ENCODE data around the gene DNAAF5.
A peak's percentile ranks its signal among the peaks of the same experiment; 100 is the strongest.

DNAAF5 gene

GRCh38 chr7:707296-708000 is 19.1 kb upstream of the DNAAF5 start:
- Histone ChIP-seq H3K27me3 (ENCODE audit: control insufficient read depth, insufficient read depth, low read length) (no peaks in the 10 kb centered on the region), H3K36me3 (ENCODE audit: control insufficient read depth, insufficient read depth, low read length) (no peaks in the 10 kb centered on the region), H3K9me3 (ENCODE audit: control insufficient read depth, insufficient read depth, low read depth, low read length) (peaks cover 7% of the 10 kb centered on the region; the same call in 1 of the 2 replicates), H3K9ac (ENCODE audit: low read length) (no peak overlapping the region), H3K27ac (ENCODE audit: low read depth, low read length) (no peak overlapping the region), H3K4me1 (ENCODE audit: control insufficient read depth, insufficient read depth, low read length) (no peaks in the 10 kb centered on the region), H3K4me3 (ENCODE audit: low read depth, low read length) (no peak overlapping the region)

GRCh38 chr7:710161-710560 is 16.3 kb upstream of the DNAAF5 start:
- Histone ChIP-seq H3K9me3 (ENCODE audit: control insufficient read depth, insufficient read depth, low read depth, low read length) (no peaks in the 10 kb centered on the region), H3K36me3 (ENCODE audit: control insufficient read depth, insufficient read depth, low read length) (no peaks in the 10 kb centered on the region), H3K9ac (ENCODE audit: low read length) (no peak overlapping the region), H3K4me1 (ENCODE audit: control insufficient read depth, insufficient read depth, low read length) (peaks cover 4% of the 10 kb centered on the region; the same call in 1 of the 2 replicates), H3K27me3 (ENCODE audit: control insufficient read depth, insufficient read depth, low read length) (no peaks in the 10 kb centered on the region), H3K4me3 (ENCODE audit: low read depth, low read length) (no peak overlapping the region), H3K27ac (ENCODE audit: low read depth, low read length) (no peak overlapping the region)

GRCh38 chr7:711093-711921 is 15.2 kb upstream of the DNAAF5 start:
- H3K9me3 ChIP-seq (ENCODE audit: control insufficient read depth, insufficient read depth, low read depth, low read length): no peaks in the 10 kb centered on the region
- peaks cover 4% of the 10 kb centered on the region; the same call in 1 of the 2 replicates for H3K4me1 ChIP-seq (ENCODE audit: control insufficient read depth, insufficient read depth, low read length)
- H3K4me3 ChIP-seq (ENCODE audit: low read depth, low read length): peak overlapping the region; percentile 39; the same call in 1 of the 2 replicates
- H3K36me3 ChIP-seq (ENCODE audit: control insufficient read depth, insufficient read depth, low read length): no peaks in the 10 kb centered on the region
- no peak overlapping the region for H3K9ac ChIP-seq (ENCODE audit: low read length)
- no peak overlapping the region for H3K27ac ChIP-seq (ENCODE audit: low read depth, low read length)
- H3K27me3 ChIP-seq (ENCODE audit: control insufficient read depth, insufficient read depth, low read length): no peaks in the 10 kb centered on the region

- Histone ChIP-seq H3K4me1 (ENCODE audit: control insufficient read depth, insufficient read depth, low read length) (peaks cover 4% of the 10 kb centered on the region; the same call in 1 of the 2 replicates), H3K9ac (ENCODE audit: low read length) (no peak overlapping the region), H3K4me3 (ENCODE audit: low read depth, low read length) (peak overlapping the region; percentile 39; the same call in 1 of the 2 replicates), H3K9me3 (ENCODE audit: control insufficient read depth, insufficient read depth, low read depth, low read length) (no peaks in the 10 kb centered on the region), H3K27ac (ENCODE audit: low read depth, low read length) (no peak overlapping the region), H3K27me3 (ENCODE audit: control insufficient read depth, insufficient read depth, low read length) (no peaks in the 10 kb centered on the region), H3K36me3 (ENCODE audit: control insufficient read depth, insufficient read depth, low read length) (no peaks in the 10 kb centered on the region)
Observed at GRCh38 chr7:711922-712380, 14.5 kb upstream of the DNAAF5 start.

GRCh38 chr7:712381-713138 is 13.9 kb upstream of the DNAAF5 start:
- Histone ChIP-seq H3K36me3 (ENCODE audit: control insufficient read depth, insufficient read depth, low read length) (no peaks in the 10 kb centered on the region), H3K9ac (ENCODE audit: low read length) (no peak overlapping the region), H3K27me3 (ENCODE audit: control insufficient read depth, insufficient read depth, low read length) (no peaks in the 10 kb centered on the region), H3K27ac (ENCODE audit: low read depth, low read length) (no peak overlapping the region), H3K9me3 (ENCODE audit: control insufficient read depth, insufficient read depth, low read depth, low read length) (no peaks in the 10 kb centered on the region), H3K4me3 (ENCODE audit: low read depth, low read length) (peak overlapping the region; percentile 52), H3K4me1 (ENCODE audit: control insufficient read depth, insufficient read depth, low read length) (peaks cover 4% of the 10 kb centered on the region; the same call in 1 of the 2 replicates)

- Histone ChIP-seq H3K9ac (ENCODE audit: low read length) (no peak overlapping the region), H3K27ac (ENCODE audit: low read depth, low read length) (no peak overlapping the region), H3K27me3 (ENCODE audit: control insufficient read depth, insufficient read depth, low read length) (no peaks in the 10 kb centered on the region), H3K36me3 (ENCODE audit: control insufficient read depth, insufficient read depth, low read length) (no peaks in the 10 kb centered on the region), H3K4me3 (ENCODE audit: low read depth, low read length) (peak overlapping the region; percentile 52; the same call in 1 of the 2 replicates), H3K9me3 (ENCODE audit: control insufficient read depth, insufficient read depth, low read depth, low read length) (no peaks in the 10 kb centered on the region), H3K4me1 (ENCODE audit: control insufficient read depth, insufficient read depth, low read length) (peaks cover 4% of the 10 kb centered on the region; the same call in 1 of the 2 replicates)
Observed at GRCh38 chr7:713139-713457, 13.4 kb upstream of the DNAAF5 start.

GRCh38 chr7:713488-714230 is 12.8 kb upstream of the DNAAF5 start:
- Histone ChIP-seq H3K36me3 (ENCODE audit: control insufficient read depth, insufficient read depth, low read length) (no peaks in the 10 kb centered on the region), H3K4me3 (ENCODE audit: low read depth, low read length) (no peak overlapping the region), H3K4me1 (ENCODE audit: control insufficient read depth, insufficient read depth, low read length) (peaks cover 4% of the 10 kb centered on the region; the same call in 1 of the 2 replicates), H3K9me3 (ENCODE audit: control insufficient read depth, insufficient read depth, low read depth, low read length) (no peaks in the 10 kb centered on the region), H3K27me3 (ENCODE audit: control insufficient read depth, insufficient read depth, low read length) (no peaks in the 10 kb centered on the region), H3K9ac (ENCODE audit: low read length) (no peak overlapping the region), H3K27ac (ENCODE audit: low read depth, low read length) (no peak overlapping the region)

GRCh38 chr7:714251-714671 is 12.2 kb upstream of the DNAAF5 start:
- Histone ChIP-seq H3K4me3 (ENCODE audit: low read depth, low read length) (no peak overlapping the region), H3K27ac (ENCODE audit: low read depth, low read length) (no peak overlapping the region), H3K9me3 (ENCODE audit: control insufficient read depth, insufficient read depth, low read depth, low read length) (no peaks in the 10 kb centered on the region), H3K36me3 (ENCODE audit: control insufficient read depth, insufficient read depth, low read length) (no peaks in the 10 kb centered on the region), H3K9ac (ENCODE audit: low read length) (no peak overlapping the region), H3K4me1 (ENCODE audit: control insufficient read depth, insufficient read depth, low read length) (peaks cover 4% of the 10 kb centered on the region; the same call in 1 of the 2 replicates), H3K27me3 (ENCODE audit: control insufficient read depth, insufficient read depth, low read length) (no peaks in the 10 kb centered on the region)

- H3K4me3 ChIP-seq (ENCODE audit: low read depth, low read length): no peak overlapping the region
- H3K27ac ChIP-seq (ENCODE audit: low read depth, low read length): no peak overlapping the region
- H3K27me3 ChIP-seq (ENCODE audit: control insufficient read depth, insufficient read depth, low read length): no peaks in the 10 kb centered on the region
- peaks cover 4% of the 10 kb centered on the region; the same call in 1 of the 2 replicates for H3K4me1 ChIP-seq (ENCODE audit: control insufficient read depth, insufficient read depth, low read length)
- H3K36me3 ChIP-seq (ENCODE audit: control insufficient read depth, insufficient read depth, low read length): no peaks in the 10 kb centered on the region
- no peak overlapping the region for H3K9ac ChIP-seq (ENCODE audit: low read length)
- H3K9me3 ChIP-seq (ENCODE audit: control insufficient read depth, insufficient read depth, low read depth, low read length): peaks cover 10% of the 10 kb centered on the region; the same call in 1 of the 2 replicates
Observed at GRCh38 chr7:716222-716621, 10.3 kb upstream of the DNAAF5 start.

- no peaks in the 10 kb centered on the region for H3K27me3 ChIP-seq (ENCODE audit: control insufficient read depth, insufficient read depth, low read length)
- peaks cover under 1% of the 10 kb centered on the region; the same call in 1 of the 2 replicates for H3K36me3 ChIP-seq (ENCODE audit: control insufficient read depth, insufficient read depth, low read length)
- H3K4me1 ChIP-seq (ENCODE audit: control insufficient read depth, insufficient read depth, low read length): peaks cover 4% of the 10 kb centered on the region; the same call in 1 of the 2 replicates
- H3K27ac ChIP-seq (ENCODE audit: low read depth, low read length): no peak overlapping the region
- no peak overlapping the region for H3K4me3 ChIP-seq (ENCODE audit: low read depth, low read length)
- no peak overlapping the region for H3K9ac ChIP-seq (ENCODE audit: low read length)
- peaks cover 12% of the 10 kb centered on the region for H3K9me3 ChIP-seq (ENCODE audit: control insufficient read depth, insufficient read depth, low read depth, low read length)
Observed at GRCh38 chr7:716636-717035, 9.9 kb upstream of the DNAAF5 start.
